Lower lobe of right lung (tissue), 2 donors: Measurements from ENCODE around the gene ACAP1. TPM values are rescaled to one million over a fixed set of nuclear protein-coding genes. Genes with fewer than 3 reads are reported as not detected.

Experiments used
- ATAC-seq, 2 donors: fragments of 200-7000 bp; cut with Tn5 transposase; one replicate each; pipeline ENCODE4 v1.9.1; 2020 to 2022; ENCODE audit warnings: mild to moderate bottlenecking in 2 of 2, moderate library complexity in 2 of 2
- DNase-seq: peaks from one replicate; pipeline ENCODE4 v3.0.0-alpha.2; 2020
- H3K27ac ChIP-seq: fragments of 200-600 bp; one replicate; pipeline ENCODE4 v1.8.0; 2022
- H3K27me3 ChIP-seq: fragments of 200-600 bp; one replicate; pipeline ENCODE4 v1.8.0; 2022; ENCODE audit warnings: low read depth
- H3K36me3 ChIP-seq: fragments of 200-600 bp; one replicate; pipeline ENCODE4 v1.8.0; 2022; ENCODE audit warnings: mild to moderate bottlenecking
- H3K4me1 ChIP-seq: fragments of 200-600 bp; one replicate; pipeline ENCODE4 v1.8.0; 2022
- H3K4me3 ChIP-seq: fragments of 200-600 bp; one replicate; pipeline ENCODE4 v1.8.0; 2022; ENCODE audit warnings: mild to moderate bottlenecking
- H3K9me3 ChIP-seq: fragments of 200-600 bp; one replicate; pipeline ENCODE4 v1.8.0; 2022
- CTCF ChIP-seq: fragments of 200-600 bp; IDR thresholded peaks from one replicate; pipeline ENCODE4 v1.8.0; 2022; ENCODE audit warnings: antibody characterized with exemption, mild to moderate bottlenecking
- intact Hi-C: fragments of 100-400 bp; cut with DNase I; formaldehyde crosslinking; loops from one replicate; pipeline ENCODE4 v1.11.0; 2022
- total RNA-seq: library from RNA; stranded (reverse); fragmentation: NEBNext Ultra II Directional; extraction: Animal tissue kit (Norgen Biotek cat#: 25700); gene quantifications from one replicate; pipeline ENCODE4 v1.2.1, GENCODE V29; 2021
- donor health status: DM: no; HTN: yes; CAD: no; lungs with severe emphysema.

The ACAP1 gene
- total RNA-seq, 1 donor from 2014 or later, result 26.5 TPM

GRCh38 chr17:7392696-7393612 lies 56.6 kb downstream of the ACAP1 start:
- Histone ChIP-seq H3K27me3 (no peaks in the 10 kb centered on the region), H3K4me1 (peaks cover 26% of the 10 kb centered on the region), H3K36me3 (peaks cover 37% of the 10 kb centered on the region), H3K27ac (peak overlapping the region; percentile 87), H3K4me3 (peak overlapping the region; percentile 86), H3K9me3 (no peaks in the 10 kb centered on the region)
- TF ChIP-seq CTCF, result no peak
- ATAC-seq (no peak), DNase-seq (no peak)
- intact Hi-C loops, result no loop called here

- intact Hi-C loops, result no loop called here
- Histone ChIP-seq H3K4me1 (peaks cover 26% of the 10 kb centered on the region), H3K27me3 (no peaks in the 10 kb centered on the region), H3K9me3 (no peaks in the 10 kb centered on the region), H3K4me3 (peak overlapping the region; percentile 86), H3K36me3 (peaks cover 28% of the 10 kb centered on the region), H3K27ac (peak overlapping the region; percentile 87)
- ATAC-seq (peak; percentile 41), DNase-seq (no peak)
- TF ChIP-seq CTCF, result no peak
Observed at GRCh38 chr17:7393613-7394451, 57.5 kb downstream of the ACAP1 start.

DNA sequence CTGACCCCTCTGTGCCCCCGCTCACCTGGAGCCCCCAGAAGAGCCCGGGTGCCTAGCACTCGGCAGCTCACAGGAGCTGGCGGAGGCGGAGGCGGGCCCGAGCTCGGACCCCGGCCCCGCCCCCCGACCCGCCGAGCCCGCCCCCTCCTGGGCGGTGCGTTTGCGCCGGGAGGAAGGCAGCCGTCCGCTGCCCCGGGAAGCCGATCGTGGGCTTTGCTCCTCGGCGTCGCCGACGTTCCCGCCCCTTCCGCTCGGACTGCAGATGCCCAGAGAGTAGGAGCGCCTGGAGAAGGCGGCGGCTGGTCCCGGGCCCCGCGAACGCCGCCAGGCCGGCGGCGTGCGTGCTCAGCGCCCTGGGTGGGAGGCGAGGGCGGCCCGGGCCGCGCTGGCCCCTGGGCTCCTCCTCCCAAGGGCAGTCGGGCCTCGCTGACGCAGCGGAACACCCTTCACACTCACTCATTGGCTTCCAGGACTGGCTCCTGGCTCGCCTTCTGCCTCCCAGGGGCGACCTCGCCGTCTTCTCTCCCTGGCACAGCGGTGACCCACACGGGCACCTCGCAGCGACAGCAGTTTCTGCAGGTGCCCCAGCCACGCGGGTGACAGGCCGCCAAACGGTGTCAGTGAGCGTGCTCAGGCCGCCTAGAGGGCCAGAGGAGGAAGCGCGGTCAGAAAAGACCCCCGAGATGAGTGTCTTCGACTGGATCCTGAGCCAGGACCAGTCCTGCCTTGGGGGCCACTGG lies 58.3 kb downstream of the ACAP1 start, which contains the start of gene PLSCR3:
TSS of gene PLSCR3 (minus strand) at position 74 of the 740 bp plus-strand sequence. CDS start 415 bp downstream, outside the sequence.
- ATAC-seq (peak; percentile 95 to 97), DNase-seq (peak; percentile 91)
- no peaks in the 10 kb centered on the region for H3K27me3 ChIP-seq
- H3K4me1 ChIP-seq, result peaks cover 26% of the 10 kb centered on the region
- intact Hi-C loops, result no loop called here
- H3K27ac ChIP-seq, result peak within 1 kb of the TSS; percentile 87
- H3K9me3 ChIP-seq, result no peaks in the 10 kb centered on the region
- no peak for TF ChIP-seq CTCF
- peaks cover 21% of the 10 kb centered on the region for H3K36me3 ChIP-seq
- peak within 1 kb of the TSS; percentile 86 for H3K4me3 ChIP-seq

DNA sequence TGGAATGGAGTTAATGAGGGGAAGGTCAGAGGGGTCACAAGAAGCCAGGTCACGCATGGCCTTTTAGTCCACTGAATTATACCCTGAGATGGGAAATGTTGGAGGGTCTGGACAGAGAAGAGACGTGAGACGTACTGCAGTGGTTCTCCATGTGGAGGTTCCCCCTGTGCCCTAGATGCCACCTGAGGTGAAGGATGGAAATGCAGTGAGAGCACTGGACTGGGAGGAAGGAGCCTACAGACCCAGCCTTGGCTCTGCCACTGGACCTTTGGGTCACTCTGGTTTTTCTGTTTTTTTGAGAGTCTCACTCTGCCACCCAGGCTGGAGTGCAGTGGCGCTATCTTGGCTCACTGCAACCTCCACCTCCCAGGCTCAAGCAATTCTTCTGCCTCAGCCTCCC lies 59.8 kb downstream of the ACAP1 start:
- no peak overlapping the region for H3K4me3 ChIP-seq
- H3K27ac ChIP-seq, result no peak overlapping the region
- peaks cover 22% of the 10 kb centered on the region for H3K4me1 ChIP-seq
- no peak for DNase-seq
- H3K27me3 ChIP-seq, result no peaks in the 10 kb centered on the region
- no peak for ATAC-seq
- intact Hi-C loops, result no loop called here
- H3K9me3 ChIP-seq, result no peaks in the 10 kb centered on the region
- H3K36me3 ChIP-seq, result peaks cover 9% of the 10 kb centered on the region
- TF ChIP-seq CTCF, result no peak

GRCh38 chr17:7398612-7399011 lies 62.3 kb downstream of the ACAP1 start:
- DNase-seq, result no peak
- H3K36me3 ChIP-seq, result no peaks in the 10 kb centered on the region
- no peak for TF ChIP-seq CTCF
- intact Hi-C loops, result no loop called here
- no peak overlapping the region for H3K4me3 ChIP-seq
- H3K27ac ChIP-seq, result no peak overlapping the region
- H3K9me3 ChIP-seq, result no peaks in the 10 kb centered on the region
- H3K27me3 ChIP-seq, result no peaks in the 10 kb centered on the region
- ATAC-seq, result no peak
- H3K4me1 ChIP-seq, result peaks cover 24% of the 10 kb centered on the region
